HS-5 (cell line): ENCODE data around the gene REX1BD.
A peak's percentile ranks its signal among the peaks of the same experiment; 100 is the strongest.
"Not testable (repeated sequence)": the region's sequence is repeated elsewhere in the genome, so short reads cannot be mapped to it uniquely, and the experiment has no call there.

Experiments used
- DNase-seq: peaks from one replicate; pipeline ENCODE4 v3.0.0-alpha.2; 2012; ENCODE audit warnings: low read depth

REX1BD gene

DNA sequence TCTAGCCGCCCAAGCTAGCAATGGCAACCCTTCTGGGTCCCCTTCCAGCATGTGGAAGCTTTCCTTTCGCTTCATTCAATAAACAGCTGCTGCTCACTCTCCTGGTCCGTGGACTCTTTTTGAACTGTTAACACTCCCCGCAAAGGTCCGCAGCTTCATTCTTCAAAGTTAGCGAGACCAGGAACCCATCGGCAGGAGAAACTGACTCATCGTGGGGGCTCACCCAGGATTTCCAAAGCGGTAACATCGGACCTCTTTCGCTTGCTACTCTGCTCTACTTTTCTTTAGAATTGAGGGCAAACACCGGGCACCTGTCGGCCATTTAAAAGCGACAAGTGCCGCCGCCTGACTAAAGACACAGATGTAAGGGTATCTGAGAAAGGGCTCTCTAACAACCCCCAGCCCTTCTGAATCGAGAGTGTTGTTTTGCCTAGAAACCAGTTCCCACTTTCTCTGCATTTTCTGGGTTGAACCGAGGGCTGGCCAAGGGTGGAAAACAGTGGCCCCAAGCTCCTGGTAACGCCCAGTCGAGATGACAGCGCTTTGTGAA is 11.2 kb upstream of the REX1BD start:
- DNase-seq: no peak

DNA sequence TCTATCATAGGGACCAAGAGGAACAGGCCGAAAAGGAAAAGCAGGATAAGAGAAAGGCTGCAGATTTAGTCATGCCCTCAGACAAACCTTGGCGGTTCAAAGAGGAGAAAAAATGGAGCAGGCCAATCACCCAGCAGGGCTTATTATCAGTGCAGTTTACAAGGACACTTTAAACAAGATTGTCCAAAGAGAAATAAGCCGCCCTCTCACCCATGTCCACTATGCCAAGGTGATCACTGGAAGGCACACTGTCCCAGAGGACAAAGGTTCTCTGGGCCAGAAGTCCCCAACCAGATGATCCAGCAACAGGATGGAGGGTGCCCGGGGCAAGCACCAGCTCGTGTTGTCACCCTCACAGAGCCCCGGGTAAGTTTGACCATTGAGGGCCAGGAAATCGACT is 8.3 kb upstream of the REX1BD start:
- DNase-seq: no peak

DNA sequence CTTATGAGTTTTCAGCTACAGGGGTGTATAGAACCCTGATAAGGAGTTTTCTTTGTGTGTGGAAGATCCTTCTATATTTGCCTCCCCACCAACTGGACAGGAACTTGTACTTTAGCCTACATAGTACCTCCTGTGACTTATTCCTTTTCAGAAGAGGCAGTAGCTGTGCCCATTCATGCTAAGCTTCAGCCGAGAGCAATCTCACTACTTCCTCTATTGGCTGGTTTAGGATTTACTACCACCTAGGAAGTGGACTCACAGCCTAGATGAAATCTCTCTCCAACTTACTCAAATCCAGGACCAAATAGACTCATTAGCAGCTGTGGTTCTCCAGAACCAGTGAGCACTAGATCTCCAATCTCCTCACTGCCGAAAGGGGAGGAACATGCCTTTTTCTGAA is 2.3 kb upstream of the REX1BD start:
- no peak for DNase-seq

- no peak for DNase-seq
Observed at GRCh38 chr19:18587561-18587960, 1.0 kb upstream of the REX1BD start.

DNA sequence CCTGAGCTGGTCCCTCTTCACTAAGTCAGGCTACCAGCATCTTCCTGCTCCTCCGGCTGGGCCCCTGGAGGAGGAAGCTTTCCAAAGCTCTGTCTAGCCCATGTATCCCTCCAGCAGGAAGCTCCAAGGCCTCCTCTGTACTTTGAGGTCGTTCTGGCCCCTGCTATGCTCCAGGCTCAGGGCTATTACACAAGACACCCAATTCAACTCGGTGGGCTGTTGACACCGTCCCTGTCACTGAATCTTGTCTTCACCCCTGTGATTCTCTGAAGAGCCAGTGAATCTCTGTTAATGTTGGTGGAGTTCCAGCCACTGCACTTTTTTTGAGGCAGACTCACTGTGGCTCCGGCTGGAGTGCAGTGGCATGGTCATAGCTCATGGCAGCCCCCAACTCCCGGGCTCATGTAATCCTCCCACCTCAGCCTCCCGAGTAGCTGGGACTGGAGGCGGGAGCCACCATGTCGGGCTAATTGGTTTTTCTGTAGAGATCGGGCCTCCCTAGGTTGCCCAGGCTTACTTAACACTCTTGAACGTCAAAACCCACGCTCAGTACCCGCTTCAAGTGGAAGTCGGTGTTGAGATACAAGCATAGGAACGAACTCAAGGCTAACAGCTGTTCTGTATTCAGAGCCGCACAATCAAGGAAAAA is 512 bp upstream of the REX1BD start:
- peak; percentile 19 for DNase-seq

GRCh38 chr19:18589380-18590272 is 1.0 kb downstream of the REX1BD start:
- peak; percentile 32 for DNase-seq

DNA sequence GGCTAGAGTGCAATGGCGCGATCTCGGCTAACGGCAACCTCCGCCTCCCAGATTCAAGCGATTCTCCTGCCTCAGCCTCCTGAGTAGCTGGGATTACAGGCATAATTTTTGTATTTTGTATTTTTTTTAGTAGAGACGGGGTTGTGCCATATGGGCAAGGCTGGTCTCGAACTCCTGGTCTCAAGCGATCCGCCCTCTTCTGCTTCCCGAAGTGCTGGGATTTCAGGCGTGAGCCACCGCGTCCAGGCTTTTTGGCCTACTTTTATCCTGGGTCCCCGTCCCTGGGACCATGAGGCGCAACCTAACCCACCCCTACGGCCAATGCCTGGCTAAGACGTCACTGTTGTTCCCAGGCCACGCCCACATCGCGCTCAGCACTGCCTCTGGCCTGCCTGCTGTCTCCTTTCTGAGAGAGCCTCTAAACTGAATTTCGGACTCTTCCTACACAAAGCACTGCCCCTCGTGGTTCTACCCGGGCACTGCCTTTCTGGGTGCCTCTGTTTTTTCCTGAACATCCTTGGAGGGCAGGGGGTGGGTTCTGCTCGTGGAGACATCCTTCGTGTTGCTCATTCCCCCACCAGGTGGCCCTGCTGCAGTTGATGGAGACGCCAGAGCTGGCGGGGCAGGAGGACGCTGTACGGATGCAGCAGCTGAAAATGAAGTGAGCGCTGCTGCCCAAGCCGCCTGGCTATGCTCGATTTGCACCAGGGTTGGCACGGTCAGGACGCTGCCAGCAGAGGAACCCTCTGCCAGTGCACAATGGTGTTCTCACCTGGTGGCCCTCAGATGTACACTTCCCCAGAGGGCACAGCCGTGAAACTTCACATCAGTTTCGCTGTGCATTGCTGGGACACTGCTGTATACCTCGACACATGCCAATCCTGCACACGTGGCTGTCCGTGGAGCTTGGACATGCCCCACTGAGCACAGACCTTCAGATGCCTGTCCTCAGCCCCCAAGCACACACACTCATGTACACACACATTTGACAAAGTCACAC is 2.0 kb downstream of the REX1BD start:
- DNase-seq: no peak

DNA sequence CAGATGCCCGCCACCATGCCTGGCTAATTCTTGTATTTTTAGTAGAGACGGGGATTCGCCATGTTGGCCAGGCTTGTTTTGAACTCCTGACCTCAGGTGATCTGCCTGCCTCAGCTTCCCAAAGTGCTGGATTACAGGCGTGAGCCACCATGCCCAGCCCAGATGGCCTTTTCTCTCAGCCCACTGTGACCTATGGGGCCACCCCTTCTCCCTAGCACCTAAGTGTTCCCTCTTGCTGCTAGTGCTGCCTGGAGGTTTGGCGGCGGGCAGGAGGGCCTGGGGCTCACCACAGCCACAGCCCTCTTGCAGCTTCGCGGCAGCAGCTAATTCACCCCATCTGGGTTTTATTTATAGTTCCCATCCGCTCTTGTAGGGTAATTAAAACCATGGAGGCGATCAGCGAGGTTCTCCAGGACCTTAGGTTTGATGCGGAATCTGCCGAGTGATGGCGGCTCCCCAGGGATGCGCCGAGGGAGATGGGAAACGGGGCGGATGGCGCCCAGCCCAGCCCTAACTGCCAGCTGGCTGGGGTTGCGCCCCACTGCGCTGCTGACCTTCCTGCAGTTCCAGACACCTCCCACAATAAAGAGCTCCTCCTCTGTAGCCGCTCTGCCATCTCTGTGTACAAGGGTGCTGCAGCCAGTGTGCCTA is 3.3 kb downstream of the REX1BD start:
- DNase-seq: no peak

GRCh38 chr19:18592732-18593131 is 4.1 kb downstream of the REX1BD start:
- DNase-seq: not testable (repeated sequence)

- no peak for DNase-seq
Observed at GRCh38 chr19:18593367-18594095, 4.9 kb downstream of the REX1BD start.

- DNase-seq: no peak
Observed at GRCh38 chr19:18594096-18594823, 5.7 kb downstream of the REX1BD start.

GRCh38 chr19:18594824-18595373 is 6.3 kb downstream of the REX1BD start:
- no peak for DNase-seq

DNA sequence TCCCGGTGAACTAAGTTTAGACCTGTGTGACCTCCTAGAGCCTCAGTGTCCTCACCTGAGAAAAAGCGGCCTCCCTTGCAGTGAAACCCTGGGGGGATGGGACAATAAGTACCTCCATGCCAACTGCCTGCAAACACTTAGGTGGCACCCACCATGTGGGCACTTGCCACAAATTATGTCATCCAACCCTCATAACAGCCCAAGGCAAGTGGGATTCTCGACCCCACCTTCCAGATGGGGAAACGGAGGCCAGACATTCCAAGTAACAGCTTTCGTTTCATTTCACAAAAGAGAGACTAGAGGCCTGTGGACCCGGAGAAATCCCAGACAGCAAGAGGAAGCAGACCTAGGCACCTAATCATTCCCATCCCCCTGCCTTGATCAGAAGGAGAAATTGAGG is 6.9 kb downstream of the REX1BD start:
- no peak for DNase-seq

DNA sequence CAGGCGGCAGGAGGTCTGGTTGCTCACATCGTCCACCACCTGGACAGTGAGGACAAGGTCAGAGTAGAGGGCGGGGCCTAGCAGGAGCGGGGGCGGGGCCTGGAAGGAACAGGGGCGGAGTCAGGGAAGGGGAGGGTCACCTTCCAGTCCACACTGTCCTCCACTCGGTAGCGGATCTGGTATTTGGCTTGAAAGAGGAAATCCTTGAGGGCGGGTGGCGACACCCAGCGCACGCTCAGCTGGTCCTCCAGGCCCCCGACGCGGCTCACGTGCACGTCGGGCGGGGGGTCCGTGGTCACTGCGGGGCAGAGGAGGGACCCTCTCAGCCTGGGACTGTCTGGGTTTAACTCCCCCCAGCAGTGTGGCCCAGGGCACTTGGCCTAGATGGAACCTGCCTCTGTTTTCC is 8.2 kb downstream of the REX1BD start:
- DNase-seq: no peak

GRCh38 chr19:18597809-18598660 is 9.4 kb downstream of the REX1BD start:
- DNase-seq: no peak

GRCh38 chr19:18599485-18599884 is 10.9 kb downstream of the REX1BD start:
- no peak for DNase-seq

DNA sequence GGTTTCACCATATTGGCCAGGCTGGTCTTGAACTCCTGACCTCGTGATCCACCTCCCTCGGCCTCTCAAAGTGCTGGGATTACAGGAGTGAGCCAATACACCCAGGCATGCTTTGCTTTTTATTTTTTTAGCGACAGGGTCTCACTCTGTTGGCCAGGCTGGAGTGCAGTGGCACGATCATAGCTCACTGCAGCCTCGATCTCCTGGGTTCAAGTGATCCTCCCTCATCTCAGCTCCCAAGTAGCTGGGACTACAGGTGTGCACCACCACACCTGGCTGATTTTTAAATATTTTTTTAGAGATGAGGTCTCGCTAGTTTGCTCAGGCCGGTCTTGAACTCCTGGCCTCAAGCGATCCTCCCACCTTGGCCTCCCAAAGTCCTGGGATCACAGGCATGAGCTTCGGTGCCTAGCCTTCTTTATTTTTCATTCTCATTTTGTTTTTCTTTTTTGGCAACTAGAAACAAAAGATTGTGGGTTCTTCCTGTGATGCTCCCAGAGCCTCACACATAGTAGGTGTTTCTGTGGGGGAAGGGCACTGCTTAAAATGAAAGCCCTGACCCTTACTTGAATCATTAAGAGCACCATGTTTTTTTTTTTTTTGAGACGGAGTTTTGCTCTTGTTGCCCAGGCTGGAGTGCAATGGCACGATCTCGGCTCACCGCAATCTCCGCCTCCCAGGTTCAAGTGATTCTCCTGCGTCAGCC is 12.2 kb downstream of the REX1BD start:
- DNase-seq: not testable (repeated sequence)

DNA sequence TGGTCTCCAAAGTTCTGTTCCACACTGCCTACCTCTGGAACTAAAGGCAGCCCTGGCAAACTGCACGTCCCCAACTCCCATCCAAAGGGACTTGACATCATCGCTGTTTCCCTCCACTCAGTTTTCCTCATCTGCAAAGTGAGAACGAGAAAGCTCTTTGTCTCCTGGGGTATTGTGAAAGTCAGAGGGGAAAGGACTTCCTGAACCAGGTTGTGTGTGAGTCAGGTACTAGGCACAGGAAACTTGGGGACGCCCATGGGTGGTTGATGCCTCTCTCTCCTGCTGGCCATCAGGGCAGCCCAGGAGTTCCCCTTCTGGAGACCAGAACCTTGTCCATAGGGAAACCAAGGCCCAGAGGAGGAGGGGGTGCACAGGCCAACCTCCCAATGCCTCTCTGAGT is 13.3 kb downstream of the REX1BD start:
- DNase-seq: no peak
